T-helper 2 cell (primary cell): Measurements from ENCODE around the gene PCSK4.
"Not testable (repeated sequence)": the region's sequence is repeated elsewhere in the genome, so short reads cannot be mapped to it uniquely, and the experiment has no call there.

Experiments used
- DNase-seq, 5 experiments: peaks; one replicate each; pipeline versions ENCODE4 v3.0.0 to v3.0.0-alpha.2; 2012 to 2022

The PCSK4 gene

DNA sequence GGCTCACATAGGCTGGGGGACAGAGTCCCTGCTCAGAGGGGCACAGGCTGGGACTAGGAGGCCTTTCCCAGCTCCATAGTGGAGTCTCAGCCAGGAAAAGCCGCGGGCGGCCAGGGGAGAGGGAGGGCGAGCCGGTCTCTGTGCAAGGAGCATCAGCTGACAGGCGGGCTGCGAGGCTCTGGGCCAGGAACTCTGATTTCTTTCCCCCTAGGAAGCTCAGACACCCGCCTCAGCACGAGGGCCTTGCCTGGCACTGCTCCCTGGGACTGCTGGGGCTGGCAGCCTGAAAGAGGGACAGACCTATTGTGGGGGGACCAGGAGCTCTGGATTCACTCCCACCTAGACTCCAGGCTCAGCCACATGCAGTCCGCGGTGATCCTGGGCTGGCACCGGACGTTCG, 31.5 kb upstream of the PCSK4 start:
- DNase-seq, result no peak

DNA sequence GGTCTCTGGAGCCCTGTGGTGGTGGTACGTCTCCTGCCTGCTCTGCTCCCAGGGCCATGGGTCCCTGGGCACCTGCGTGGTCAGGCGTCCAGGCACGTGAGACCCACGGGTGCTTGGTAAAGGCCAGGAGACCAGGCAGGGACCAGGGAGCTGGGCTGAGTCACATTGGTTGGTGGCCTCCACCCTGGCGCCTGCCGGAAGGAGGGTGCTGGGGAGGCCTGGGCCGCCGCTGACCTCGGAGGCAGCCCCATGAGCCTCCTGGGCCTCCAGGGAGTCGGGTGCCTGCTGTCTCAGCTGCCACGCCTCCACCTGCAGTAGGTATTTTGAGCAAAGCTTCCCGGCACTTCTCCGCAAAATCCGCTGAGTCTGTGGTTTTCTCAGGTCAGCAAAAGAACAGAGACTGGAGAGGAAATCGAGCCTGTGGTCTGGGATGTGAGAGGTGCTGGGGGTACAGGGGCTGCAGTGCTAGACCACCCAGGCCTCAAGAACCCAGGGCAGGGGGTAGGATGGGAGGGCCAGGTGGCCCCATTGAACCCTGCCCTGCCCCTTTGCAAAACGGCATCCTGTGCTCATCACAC, 30.1 kb upstream of the PCSK4 start:
- no peak for DNase-seq

DNA sequence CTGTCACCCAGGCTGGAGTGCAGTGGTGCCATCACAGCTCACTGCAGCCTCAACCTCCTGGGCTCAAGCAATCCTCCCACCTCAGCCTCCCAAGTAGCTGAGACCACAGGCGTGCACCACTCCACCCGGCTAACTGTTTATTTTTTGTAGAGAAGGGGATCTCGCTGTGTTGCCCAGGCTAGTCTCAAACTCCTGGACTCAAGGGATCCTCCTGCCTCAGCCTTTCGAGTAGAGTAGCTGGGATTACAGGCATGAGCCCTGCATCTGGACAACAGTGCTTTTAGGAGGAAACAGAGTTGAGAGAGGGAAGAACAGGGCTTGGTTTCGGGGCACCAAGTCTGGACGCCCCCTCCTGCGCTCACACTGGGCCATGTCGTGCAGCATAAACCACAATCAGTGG, 29.7 kb upstream of the PCSK4 start:
- DNase-seq, result not testable (repeated sequence)

DNA sequence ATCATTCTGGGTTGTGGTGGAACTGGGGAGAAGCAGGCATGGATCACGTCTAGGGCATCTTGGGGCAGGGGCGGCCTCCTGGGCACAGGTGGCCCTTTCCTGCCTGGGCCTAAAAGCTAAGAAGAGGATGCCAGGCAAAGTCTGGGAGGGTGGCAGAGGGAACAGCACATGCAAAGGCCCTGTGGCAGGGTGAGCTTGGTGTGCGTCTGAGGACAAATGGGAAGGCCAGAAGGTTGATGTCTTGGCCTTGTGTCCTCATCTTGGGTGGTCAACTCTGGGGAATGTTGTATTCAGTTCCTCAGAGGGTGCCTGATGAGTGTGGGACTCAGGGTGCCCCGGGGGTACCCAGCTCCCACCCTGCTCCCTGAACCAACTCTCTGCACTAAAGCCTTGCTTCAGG, 28.3 kb upstream of the PCSK4 start:
- DNase-seq, result no peak

DNA sequence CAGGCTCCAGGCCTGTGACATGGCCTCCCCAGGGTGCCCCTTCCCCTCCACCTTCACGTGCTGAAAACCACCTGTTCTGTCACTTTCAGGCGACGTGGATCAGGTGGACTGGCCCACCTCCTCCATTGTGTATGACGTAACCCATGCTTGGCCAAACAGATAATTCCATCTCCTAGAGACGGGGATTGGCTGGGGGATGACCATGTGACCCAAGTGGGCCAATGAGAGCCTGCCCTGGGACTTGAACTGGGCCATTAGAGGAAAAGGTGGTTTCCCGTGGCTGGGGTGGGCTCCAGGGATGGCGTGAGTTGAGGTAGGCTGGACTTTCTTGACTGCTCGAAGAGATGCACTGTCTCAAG, 26.2 kb upstream of the PCSK4 start:
- no peak for DNase-seq

- no peak for DNase-seq
These were observed 25.0 kb upstream of the PCSK4 start for GRCh38 chr19:1514986-1515721.

- DNase-seq, result no peak
These were observed 24.1 kb upstream of the PCSK4 start for GRCh38 chr19:1514295-1514661.

DNA sequence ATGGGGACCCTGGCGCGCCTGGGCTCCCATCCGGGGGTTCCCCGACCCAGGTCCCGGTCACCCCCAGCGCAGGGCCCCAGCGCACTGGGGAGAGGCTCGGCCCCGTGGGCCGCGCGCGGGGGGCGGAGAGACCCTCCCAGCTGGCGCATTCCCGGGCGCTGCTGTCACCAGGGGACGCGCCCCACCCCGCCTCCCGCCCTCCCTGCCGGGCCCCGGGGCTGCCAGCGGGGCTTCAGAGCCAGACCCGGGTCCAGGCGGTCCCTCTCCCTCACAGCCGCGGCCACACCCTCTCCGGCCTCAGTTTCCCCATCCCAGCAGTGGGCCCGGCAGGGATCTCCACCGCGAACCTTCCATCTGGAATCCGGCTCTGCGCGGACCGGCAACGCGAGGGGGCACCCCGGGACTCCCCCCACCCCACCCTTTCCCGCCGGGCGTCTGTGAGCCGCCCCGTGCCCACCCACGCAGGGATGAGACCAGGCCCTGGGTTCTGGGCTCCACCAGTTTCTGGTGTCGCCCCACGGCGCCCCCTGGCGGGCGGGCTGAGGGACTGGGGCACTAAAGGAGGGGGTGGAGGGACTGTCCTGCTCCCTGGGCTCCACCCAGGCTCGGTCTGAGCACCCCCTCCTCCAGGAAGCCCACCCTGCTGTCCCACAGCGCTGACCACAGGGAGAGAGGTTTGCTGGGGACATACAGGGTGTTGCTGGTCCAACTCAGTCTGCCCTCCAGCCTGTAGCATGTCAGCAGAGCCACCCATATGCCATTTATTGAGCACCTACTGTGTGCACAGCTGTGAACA, 23.5 kb upstream of the PCSK4 start:
- peak; percentile 48 to 67 (median 55) for DNase-seq

- DNase-seq, result peak in 4 of 5 experiments; percentile 37 to 76 (median 51)
These were observed 22.7 kb upstream of the PCSK4 start, which contains the start of gene ADAMTSL5 for GRCh38 chr19:1512671-1513498. Gene ADAMTSL5, minus strand, starts transcription at chr19:1513019. Its CDS starts 2,076 bp downstream, at chr19:1510943.

DNA sequence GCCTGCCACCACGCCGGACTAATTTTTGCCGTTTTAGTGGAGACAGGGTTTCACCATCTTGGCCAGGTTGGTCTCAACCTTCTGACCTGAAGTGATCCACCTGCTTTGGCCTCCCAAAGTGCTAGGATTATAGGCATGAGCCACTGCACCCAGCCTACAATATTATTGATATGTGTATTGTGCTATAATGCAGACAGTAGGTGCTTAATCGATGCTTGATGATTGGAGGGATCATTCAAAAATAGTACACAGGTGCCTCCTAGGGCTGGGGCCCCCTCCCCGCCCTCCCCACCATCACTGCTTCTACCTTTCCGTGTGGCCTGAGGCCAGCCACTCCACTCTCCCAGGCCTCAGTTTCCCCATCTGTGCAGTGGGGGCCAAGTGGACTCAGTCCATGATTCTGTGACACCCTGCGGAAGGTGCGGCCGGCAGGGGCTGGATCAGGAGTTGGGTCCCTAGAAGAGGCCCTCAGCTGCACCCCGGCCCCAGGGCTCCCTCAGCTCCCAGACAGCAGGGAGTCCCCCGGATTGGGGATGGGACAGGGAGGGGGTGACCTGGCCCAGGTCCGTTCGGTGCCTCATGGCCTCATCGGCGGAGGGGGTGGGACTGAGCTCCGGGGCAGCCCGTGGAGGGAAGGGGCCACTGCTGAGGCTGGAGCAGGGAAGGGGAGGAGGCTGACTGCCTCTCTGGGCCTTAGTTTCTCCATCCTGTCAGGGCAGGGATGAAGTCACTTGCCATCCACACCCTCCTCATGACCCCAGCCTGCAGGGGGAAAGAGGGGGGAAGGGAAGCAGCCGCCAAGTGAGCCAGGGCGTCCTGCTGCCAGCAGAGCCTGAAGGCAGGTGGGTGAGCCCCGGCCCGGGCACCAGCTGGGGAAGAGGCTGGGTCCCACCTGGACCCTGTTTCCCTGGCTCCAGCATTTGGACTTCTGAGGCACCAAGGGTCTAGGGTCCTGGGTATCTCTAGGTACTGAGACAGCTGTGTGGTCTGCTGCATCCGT, 21.5 kb upstream of the PCSK4 start:
- DNase-seq, result no peak

- no peak for DNase-seq
These were observed 20.7 kb upstream of the PCSK4 start for GRCh38 chr19:1510807-1511206.

DNA sequence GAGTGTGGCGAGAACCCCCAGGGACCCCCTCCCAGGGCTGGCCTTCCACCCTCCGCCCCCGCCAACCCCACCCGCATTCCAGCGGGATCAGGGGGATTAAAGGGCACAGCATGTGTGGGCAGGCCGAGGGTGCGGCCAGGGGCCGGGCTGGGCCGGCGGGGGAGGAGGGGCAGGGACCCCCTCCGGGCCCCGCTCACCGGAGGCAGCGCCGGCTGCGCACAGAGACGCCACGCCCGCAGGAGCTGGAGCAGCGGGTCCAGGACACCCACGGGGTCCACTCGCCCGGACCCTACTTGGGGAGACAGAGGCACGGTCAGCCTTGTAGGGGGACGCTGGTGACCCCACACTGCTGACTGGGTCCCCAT, 20.3 kb upstream of the PCSK4 start:
- no peak for DNase-seq

DNA sequence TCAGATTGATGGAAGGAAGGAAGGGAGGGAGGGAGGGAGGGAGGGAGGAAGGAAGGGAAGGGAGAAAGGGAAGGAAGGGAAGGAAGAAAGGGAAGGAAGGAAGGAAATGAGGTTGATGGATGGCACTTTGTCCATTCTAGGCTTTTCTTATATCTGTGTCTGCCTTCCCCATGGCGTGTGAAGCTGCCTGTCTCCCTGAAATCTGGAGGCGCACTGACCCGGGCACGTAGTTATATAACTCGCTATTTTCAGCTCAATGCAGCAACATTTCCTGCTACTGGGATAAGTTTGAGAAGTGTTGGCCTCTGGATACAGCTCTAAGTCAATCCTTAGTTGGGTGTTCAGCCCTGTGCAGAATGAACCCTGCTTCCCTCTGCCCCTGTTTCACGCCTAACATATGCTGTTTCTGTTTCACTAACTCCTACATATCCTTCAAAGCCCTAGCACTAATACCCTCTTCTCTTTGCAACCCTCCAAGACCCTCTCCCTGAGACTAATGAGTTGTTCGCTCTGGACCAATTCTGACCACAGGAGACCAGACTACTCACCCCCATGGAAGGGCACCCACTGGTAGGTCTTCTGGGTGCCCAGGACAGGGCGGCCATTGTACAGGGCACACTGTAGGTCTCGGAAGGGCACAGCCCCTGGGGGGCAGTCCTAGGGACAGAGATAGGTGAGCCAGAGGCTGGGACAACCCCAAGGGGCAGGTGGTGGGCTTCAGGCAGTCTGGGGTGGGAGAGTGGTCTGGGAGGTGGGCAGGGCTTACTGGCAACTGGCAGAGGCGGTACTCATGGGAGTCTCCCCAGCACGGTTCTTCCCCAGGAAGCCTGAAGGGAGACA, 19.7 kb upstream of the PCSK4 start:
- DNase-seq, result no peak

- DNase-seq, result no peak
These were observed 18.3 kb upstream of the PCSK4 start for GRCh38 chr19:1508507-1508856.

GRCh38 chr19:1507763-1508506, 17.8 kb upstream of the PCSK4 start:
- DNase-seq, result peak; percentile 71 to 93 (median 84)

GRCh38 chr19:1507192-1507660, 17.1 kb upstream of the PCSK4 start:
- DNase-seq, result no peak

DNA sequence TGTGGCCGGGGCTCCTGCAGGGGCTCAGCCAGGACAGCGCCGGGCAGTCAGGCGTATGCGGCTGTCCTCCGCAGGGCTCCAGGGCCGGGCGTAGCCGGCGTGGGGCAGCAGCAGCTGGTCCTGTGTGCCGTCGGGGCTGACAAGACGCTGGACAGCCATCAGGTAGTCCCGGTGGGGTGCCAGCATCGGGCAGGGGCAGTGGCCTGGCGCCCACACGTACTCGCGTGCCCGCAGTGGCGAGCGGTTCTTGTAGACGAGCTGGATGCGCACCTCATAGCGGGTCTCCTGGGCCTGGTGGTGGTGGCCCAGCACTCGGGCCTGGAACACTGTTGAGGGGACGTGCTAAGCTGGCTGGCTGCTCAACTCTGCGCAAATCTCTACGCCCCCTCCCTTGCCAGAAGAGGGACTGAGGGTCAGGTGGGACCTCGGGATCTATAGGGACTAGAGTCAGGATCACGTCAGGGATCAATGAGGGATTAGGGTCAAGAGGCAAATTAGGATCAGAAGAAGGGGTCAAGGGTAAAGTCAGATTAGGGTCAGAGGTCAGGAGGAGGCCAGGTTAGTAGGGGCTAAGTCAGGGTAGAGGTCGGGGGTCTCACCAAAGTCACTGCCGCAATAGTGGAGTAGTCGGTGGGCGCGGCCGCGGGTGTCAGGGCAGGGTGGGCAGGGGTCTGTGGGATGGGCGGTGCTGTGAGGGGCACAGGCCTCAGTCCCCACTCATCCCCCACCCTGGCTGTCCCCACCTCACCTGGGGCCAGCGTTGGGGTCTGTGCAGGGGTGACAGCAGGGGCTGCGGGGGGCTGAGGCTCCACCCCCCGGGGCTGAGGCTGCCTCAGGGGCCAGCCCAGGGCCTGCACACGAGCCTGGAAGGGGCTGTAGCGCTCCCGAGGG, 16.1 kb upstream of the PCSK4 start:
- no peak for DNase-seq

DNA sequence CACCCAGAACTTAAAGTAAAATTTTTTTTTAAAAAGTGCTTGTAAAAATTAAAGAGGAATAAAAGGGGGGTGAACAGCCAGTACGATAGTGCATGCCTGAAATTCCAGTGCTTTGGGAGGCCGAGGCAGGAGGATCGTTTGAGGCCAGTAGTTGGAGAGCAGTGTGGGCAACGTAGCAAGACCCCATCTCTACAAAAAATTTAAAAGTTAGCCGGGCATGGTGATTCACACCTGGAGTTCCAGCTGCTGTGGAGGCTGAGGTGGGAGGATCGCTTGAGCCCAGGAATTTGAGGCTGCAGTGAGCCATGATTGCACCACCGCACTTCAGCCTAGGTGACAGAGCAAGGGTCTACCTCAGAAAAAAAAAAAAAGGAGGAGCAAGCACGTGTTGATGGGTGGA, 14.9 kb upstream of the PCSK4 start:
- no peak for DNase-seq
